Activated naive CD8-positive, alpha-beta T cell treated with anti-CD3 and anti-CD28 coated beads, Interleukin-2, amount 50 U/mL, for 24 hours (primary cell): ENCODE measurements around the gene SLC25A41.

Experiments used
- ATAC-seq: fragments of 150-1000 bp; cut with Tn5 transposase; one replicate; pipeline ENCODE4 v1.10.0; 2021
- DNase-seq: peaks from one replicate; pipeline ENCODE4 v3.0.0; 2021
- H3K27ac Mint-ChIP-seq: one replicate; pipeline ENCODE4 v1.8.0; 2021; ENCODE audit warnings: mild to moderate bottlenecking, mixed read lengths
- H3K27me3 Mint-ChIP-seq: one replicate; pipeline ENCODE4 v1.8.0; 2021; ENCODE audit warnings: mixed read lengths
- H3K36me3 Mint-ChIP-seq: one replicate; pipeline ENCODE4 v1.8.0; 2021; ENCODE audit warnings: low read depth, mixed read lengths
- H3K4me1 Mint-ChIP-seq: one replicate; pipeline ENCODE4 v1.8.0; 2021; ENCODE audit warnings: mixed read lengths
- H3K4me3 Mint-ChIP-seq: one replicate; pipeline ENCODE4 v1.8.0; 2021; ENCODE audit warnings: mild to moderate bottlenecking, moderate library complexity, mixed read lengths
- H3K9me3 Mint-ChIP-seq: one replicate; pipeline ENCODE4 v1.8.0; 2021; ENCODE audit warnings: mixed read lengths

Gene SLC25A41

GRCh38 chr19:6467384-6467783 is 33.8 kb upstream of the SLC25A41 start:
- peaks cover 19% of the 10 kb centered on the region for H3K36me3 Mint-ChIP-seq
- H3K9me3 Mint-ChIP-seq, result no peaks in the 10 kb centered on the region
- ATAC-seq (no peak), DNase-seq (no peak)
- no peaks in the 10 kb centered on the region for H3K4me1 Mint-ChIP-seq
- no peak overlapping the region for H3K4me3 Mint-ChIP-seq
- H3K27me3 Mint-ChIP-seq, result no peaks in the 10 kb centered on the region
- no peak overlapping the region for H3K27ac Mint-ChIP-seq

- Mint-ChIP-seq H3K9me3 (no peaks in the 10 kb centered on the region), H3K27ac (no peak overlapping the region), H3K27me3 (no peaks in the 10 kb centered on the region), H3K36me3 (peaks cover 17% of the 10 kb centered on the region), H3K4me3 (no peak overlapping the region), H3K4me1 (no peaks in the 10 kb centered on the region)
- no peak for DNase-seq
- no peak for ATAC-seq
Observed at GRCh38 chr19:6466526-6467248, 33.1 kb upstream of the SLC25A41 start.

- no peak for DNase-seq
- H3K4me3 Mint-ChIP-seq, result no peak overlapping the region
- H3K36me3 Mint-ChIP-seq, result peaks cover 13% of the 10 kb centered on the region
- no peak overlapping the region for H3K27ac Mint-ChIP-seq
- H3K9me3 Mint-ChIP-seq, result no peaks in the 10 kb centered on the region
- no peaks in the 10 kb centered on the region for H3K4me1 Mint-ChIP-seq
- ATAC-seq, result no peak
- no peaks in the 10 kb centered on the region for H3K27me3 Mint-ChIP-seq
Observed at GRCh38 chr19:6465663-6466062, 32.1 kb upstream of the SLC25A41 start.

- H3K4me3 Mint-ChIP-seq, result no peak overlapping the region
- peaks cover 4% of the 10 kb centered on the region for H3K4me1 Mint-ChIP-seq
- peaks cover 9% of the 10 kb centered on the region for H3K36me3 Mint-ChIP-seq
- H3K9me3 Mint-ChIP-seq, result no peaks in the 10 kb centered on the region
- ATAC-seq (no peak), DNase-seq (no peak)
- H3K27me3 Mint-ChIP-seq, result no peaks in the 10 kb centered on the region
- no peak overlapping the region for H3K27ac Mint-ChIP-seq
Observed at GRCh38 chr19:6465006-6465405, 31.4 kb upstream of the SLC25A41 start.

- no peak within 1 kb of the TSS for H3K27ac Mint-ChIP-seq
Observed at GRCh38 chr19:6464070-6464873, 30.7 kb upstream of the SLC25A41 start, which contains the start of gene CRB3. Gene CRB3 (plus strand): TSS chr19:6464271. CDS start chr19:6464702, 431 bp downstream.

GRCh38 chr19:6460099-6460884 is 26.7 kb upstream of the SLC25A41 start:
- no peaks in the 10 kb centered on the region for H3K27me3 Mint-ChIP-seq
- H3K36me3 Mint-ChIP-seq, result peaks cover 4% of the 10 kb centered on the region
- ATAC-seq (peak; percentile 87), DNase-seq (peak; percentile 98)
- H3K4me1 Mint-ChIP-seq, result peaks cover 18% of the 10 kb centered on the region
- peaks cover 2% of the 10 kb centered on the region for H3K9me3 Mint-ChIP-seq
- peak overlapping the region; percentile 89 for H3K4me3 Mint-ChIP-seq
- H3K27ac Mint-ChIP-seq, result peak overlapping the region; percentile 87

More at GRCh38 chr19:6464070-6464873, 30.7 kb upstream of the SLC25A41 start, which contains the start of gene CRB3:
- ATAC-seq (no peak), DNase-seq (peak; percentile 29)
- no peaks in the 10 kb centered on the region for H3K9me3 Mint-ChIP-seq
- no peaks in the 10 kb centered on the region for H3K27me3 Mint-ChIP-seq
- peaks cover 5% of the 10 kb centered on the region for H3K36me3 Mint-ChIP-seq
- H3K4me3 Mint-ChIP-seq, result peak within 1 kb of the TSS; percentile 14
- H3K4me1 Mint-ChIP-seq, result peaks cover 7% of the 10 kb centered on the region

GRCh38 chr19:6459262-6460098 is 25.9 kb upstream of the SLC25A41 start, which contains the start of gene SLC25A23:
Gene SLC25A23 (minus strand): TSS chr19:6459792. CDS start chr19:6459628, 164 bp downstream.
- DNase-seq (peak; percentile 69), ATAC-seq (peak; percentile 26)
- H3K27ac Mint-ChIP-seq, result peak within 1 kb of the TSS; percentile 87
- H3K9me3 Mint-ChIP-seq, result peaks cover 9% of the 10 kb centered on the region
- peaks cover 12% of the 10 kb centered on the region for H3K36me3 Mint-ChIP-seq
- peaks cover 18% of the 10 kb centered on the region for H3K4me1 Mint-ChIP-seq
- H3K4me3 Mint-ChIP-seq, result peak within 1 kb of the TSS; percentile 89
- no peaks in the 10 kb centered on the region for H3K27me3 Mint-ChIP-seq

- peaks cover 18% of the 10 kb centered on the region for H3K4me1 Mint-ChIP-seq
- H3K27me3 Mint-ChIP-seq, result no peaks in the 10 kb centered on the region
- H3K4me3 Mint-ChIP-seq, result peak overlapping the region; percentile 80
- DNase-seq, result no peak
- H3K9me3 Mint-ChIP-seq, result peaks cover 12% of the 10 kb centered on the region
- peaks cover 12% of the 10 kb centered on the region for H3K36me3 Mint-ChIP-seq
- no peak for ATAC-seq
- H3K27ac Mint-ChIP-seq, result peak overlapping the region; percentile 59
Observed at GRCh38 chr19:6458695-6459261, 25.2 kb upstream of the SLC25A41 start.

- Mint-ChIP-seq H3K4me3 (peak overlapping the region; percentile 80), H3K36me3 (peaks cover 18% of the 10 kb centered on the region), H3K9me3 (peaks cover 12% of the 10 kb centered on the region), H3K4me1 (peaks cover 18% of the 10 kb centered on the region), H3K27ac (no peak overlapping the region), H3K27me3 (no peaks in the 10 kb centered on the region)
- ATAC-seq, result no peak
- no peak for DNase-seq
Observed at GRCh38 chr19:6457958-6458694, 24.6 kb upstream of the SLC25A41 start.

GRCh38 chr19:6455924-6456323 is 22.4 kb upstream of the SLC25A41 start:
- Mint-ChIP-seq H3K9me3 (peaks cover 12% of the 10 kb centered on the region), H3K36me3 (peaks cover 18% of the 10 kb centered on the region), H3K27me3 (no peaks in the 10 kb centered on the region), H3K27ac (no peak overlapping the region), H3K4me1 (peaks cover 18% of the 10 kb centered on the region), H3K4me3 (no peak overlapping the region)
- ATAC-seq (no peak), DNase-seq (no peak)

- Mint-ChIP-seq H3K4me1 (peaks cover 11% of the 10 kb centered on the region), H3K27me3 (no peaks in the 10 kb centered on the region), H3K9me3 (peaks cover 12% of the 10 kb centered on the region), H3K36me3 (peaks cover 18% of the 10 kb centered on the region), H3K27ac (no peak overlapping the region), H3K4me3 (no peak overlapping the region)
- DNase-seq (no peak), ATAC-seq (no peak)
Observed at GRCh38 chr19:6453951-6454565, 20.5 kb upstream of the SLC25A41 start.

GRCh38 chr19:6452899-6453298 is 19.3 kb upstream of the SLC25A41 start:
- H3K27ac Mint-ChIP-seq, result no peak overlapping the region
- H3K36me3 Mint-ChIP-seq, result peaks cover 18% of the 10 kb centered on the region
- no peak overlapping the region for H3K4me3 Mint-ChIP-seq

More at GRCh38 chr19:6452899-6453298, 19.3 kb upstream of the SLC25A41 start:
- peaks cover 12% of the 10 kb centered on the region for H3K9me3 Mint-ChIP-seq
- no peak for DNase-seq
- no peak for ATAC-seq
- H3K4me1 Mint-ChIP-seq, result no peaks in the 10 kb centered on the region
- H3K27me3 Mint-ChIP-seq, result no peaks in the 10 kb centered on the region
